GM12875 (cell line): ENCODE data around the gene FZD1.
"Not testable (repeated sequence)": the region's sequence is repeated elsewhere in the genome, so short reads cannot be mapped to it uniquely, and the experiment has no call there.

Source experiments
- H3K4me3 ChIP-seq: one replicate; pipeline ENCODE4 v1.5.1; 2011; ENCODE audit warnings: low read depth, low read length, control low read depth
- CTCF ChIP-seq: IDR thresholded peaks from 2 replicates; pipeline ENCODE4 v1.5.1; 2011; ENCODE audit warnings: low read depth, mild to moderate bottlenecking, control low read depth, inconsistent platforms, low read length, moderate library complexity, borderline replicate concordance; ENCODE audit not compliant: insufficient read depth

Gene FZD1

GRCh38 chr7:91294639-91295220 lies 30.5 kb downstream of the FZD1 start:
- no peak for TF ChIP-seq CTCF

GRCh38 chr7:91295576-91295975 lies 31.3 kb downstream of the FZD1 start:
- H3K4me3 ChIP-seq = no peak overlapping the region
- no peak for TF ChIP-seq CTCF

More at GRCh38 chr7:91294639-91295220, 30.5 kb downstream of the FZD1 start:
- H3K4me3 ChIP-seq = no peak overlapping the region

- no peak overlapping the region for H3K4me3 ChIP-seq
- TF ChIP-seq CTCF = no peak
Measured at GRCh38 chr7:91297939-91298338, 33.7 kb downstream of the FZD1 start.

GRCh38 chr7:91299952-91300775 lies 35.9 kb downstream of the FZD1 start:
- no peak overlapping the region for H3K4me3 ChIP-seq
- no peak for TF ChIP-seq CTCF

GRCh38 chr7:91302794-91303193 lies 38.6 kb downstream of the FZD1 start:
- no peak overlapping the region for H3K4me3 ChIP-seq
- TF ChIP-seq CTCF = no peak

GRCh38 chr7:91306266-91306665 lies 42.0 kb downstream of the FZD1 start:
- H3K4me3 ChIP-seq = no peak overlapping the region
- TF ChIP-seq CTCF = no peak

GRCh38 chr7:91307467-91307866 lies 43.2 kb downstream of the FZD1 start:
- no peak for TF ChIP-seq CTCF
- H3K4me3 ChIP-seq = no peak overlapping the region

- H3K4me3 ChIP-seq = not testable (repeated sequence)
Measured at GRCh38 chr7:91308191-91308590, 44.0 kb downstream of the FZD1 start.
